OCI-LY7 (cell line): ENCODE measurements around the gene KLHL41. TPM values are rescaled to one million over a fixed set of nuclear protein-coding genes. Genes with fewer than 3 reads are reported as not detected.
"Not testable (repeated sequence)": the region's sequence is repeated elsewhere in the genome, so short reads cannot be mapped to it uniquely, and the experiment has no call there.

Source experiments
- BruUV-seq: library from RNA; stranded (reverse); fragments of 400-500 nt; replicated peaks from 2 replicates; lab custom pipeline; 2021; lab: Mats Ljungman, UMichigan
- CTCF ChIA-PET: fragments of 300-600 bp; sonication (Branson Sonifier 250); formaldehyde crosslinking; loops from one replicate; lab custom pipeline; 2022; ENCODE audit warnings: antibody characterized with exemption; ENCODE audit not compliant: unreplicated experiment; lab: Charles Lee
- POLR2A ChIA-PET: fragments of 300-600 bp; sonication (Branson Sonifier 250); formaldehyde crosslinking; loops from one replicate; lab custom pipeline; 2022; ENCODE audit warnings: antibody characterized with exemption; lab: Charles Lee
- DNase-seq: peaks from one replicate; pipeline ENCODE4 v3.0.0-alpha.2; 2015; ENCODE audit warnings: low spot score
- H2AFZ ChIP-seq: fragments of 200-600 bp; sonication (generic), shearing (Covaris generic); 2 replicates; pipeline ENCODE4 v1.6.1; 2014; ENCODE audit warnings: mild to moderate bottlenecking, antibody characterized with exemption, low read length, moderate library complexity
- H3K27ac ChIP-seq: fragments of 200-600 bp; sonication (generic); 2 replicates; pipeline ENCODE4 v1.5.1; 2014; ENCODE audit warnings: mixed run types, low read depth, mild to moderate bottlenecking, moderate library complexity, low read length, inconsistent platforms; ENCODE audit not compliant: poor library complexity, severe bottlenecking
- H3K36me3 ChIP-seq: fragments of 200-600 bp; sonication (generic); 2 replicates; pipeline ENCODE4 v1.6.1; 2014; ENCODE audit warnings: mild to moderate bottlenecking, antibody characterized with exemption, low read length, moderate library complexity, mixed read lengths; ENCODE audit not compliant: insufficient read depth
- H3K4me1 ChIP-seq: fragments of 200-600 bp; sonication (generic); 2 replicates; pipeline ENCODE4 v1.5.1; 2014; ENCODE audit warnings: mild to moderate bottlenecking, low read length; ENCODE audit not compliant: insufficient read depth, poor library complexity, severe bottlenecking
- H3K4me2 ChIP-seq: fragments of 200-600 bp; sonication (generic); 2 replicates; pipeline ENCODE4 v1.6.1; 2014; ENCODE audit warnings: mild to moderate bottlenecking, low read length
- H3K4me3 ChIP-seq: fragments of 200-600 bp; sonication (generic); 2 replicates; pipeline ENCODE4 v1.5.1; 2014; ENCODE audit warnings: mild to moderate bottlenecking, low read depth, low read length; ENCODE audit not compliant: poor library complexity, severe bottlenecking
- H3K79me2 ChIP-seq: fragments of 200-600 bp; sonication (generic); 2 replicates; pipeline ENCODE4 v1.6.1; 2016; ENCODE audit warnings: low read depth, mild to moderate bottlenecking, low read length, moderate library complexity, mixed read lengths; ENCODE audit not compliant: insufficient read depth
- H3K9me2 ChIP-seq: fragments of 200-600 bp; sonication (generic); 2 replicates; pipeline ENCODE4 v1.6.1; 2016; ENCODE audit warnings: mild to moderate bottlenecking, low read length, mixed read lengths; ENCODE audit not compliant: insufficient read depth
- H3K9me3 ChIP-seq: fragments of 200-600 bp; sonication (generic); 2 replicates; pipeline ENCODE4 v1.6.1; 2014; ENCODE audit warnings: mild to moderate bottlenecking, mixed run types, low read length, mixed read lengths
- H4K20me1 ChIP-seq: fragments of 200-600 bp; sonication (generic); 2 replicates; pipeline ENCODE4 v1.6.1; 2014; ENCODE audit warnings: mild to moderate bottlenecking, antibody characterized with exemption, low read length, moderate library complexity, mixed read lengths; ENCODE audit not compliant: insufficient read depth
- EZH2phosphoT487 ChIP-seq: fragments of 200-600 bp; sonication (generic); IDR thresholded peaks from 2 replicates; pipeline ENCODE4 v1.6.1; 2018; ENCODE audit warnings: low read depth, borderline replicate concordance, mild to moderate bottlenecking, mixed run types, antibody characterized with exemption, low read length, moderate library complexity, mixed read lengths
- intact Hi-C: fragments of 100-400 bp; cut with micrococcal nuclease; formaldehyde crosslinking; loops from one replicate; pipeline ENCODE4 v1.10.0; 2022; ENCODE audit not compliant: unreplicated experiment
- total RNA-seq, 2 experiments: library from RNA; depleted of rRNA in 1 of 2; stranded (reverse); fragments of >200 nt in 1 of 2; shearing (Covaris generic) in 1 of 2; gene quantifications; 2 replicates each; pipeline ENCODE4 v1.2.3, GENCODE V29; 2014 to 2022
- TF ChIP-seq, protein P1 (sequence below): fragments of 200-600 bp; sonication (generic); conservative IDR thresholded peaks from 2 replicates; pipeline ENCODE4 v1.5.1; 2014; ENCODE audit warnings: mild to moderate bottlenecking, antibody characterized with exemption, low read length, moderate library complexity, mixed read lengths

Gene KLHL41
- total RNA-seq, 2 experiments from 2014 or later = not detected

DNA sequence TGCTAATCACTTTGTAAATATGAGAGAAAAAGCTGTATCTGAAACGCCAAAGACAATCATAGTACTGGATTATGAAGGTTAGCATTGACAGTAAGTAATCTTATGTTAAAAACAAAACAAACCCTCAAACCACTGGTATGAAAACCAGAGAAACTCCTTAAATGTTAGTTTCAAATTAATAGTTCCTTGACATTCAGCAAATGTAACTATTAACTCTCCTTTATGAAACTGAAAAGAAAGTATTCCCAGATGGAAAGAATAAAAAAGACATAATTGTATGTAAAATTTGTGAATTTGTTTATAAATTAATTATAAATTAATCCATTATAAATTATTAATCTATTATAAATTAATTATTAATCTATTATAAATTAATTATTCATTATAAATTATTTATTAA lies 51.9 kb downstream of the KLHL41 start:
- TF ChIP-seq, protein P1, sequence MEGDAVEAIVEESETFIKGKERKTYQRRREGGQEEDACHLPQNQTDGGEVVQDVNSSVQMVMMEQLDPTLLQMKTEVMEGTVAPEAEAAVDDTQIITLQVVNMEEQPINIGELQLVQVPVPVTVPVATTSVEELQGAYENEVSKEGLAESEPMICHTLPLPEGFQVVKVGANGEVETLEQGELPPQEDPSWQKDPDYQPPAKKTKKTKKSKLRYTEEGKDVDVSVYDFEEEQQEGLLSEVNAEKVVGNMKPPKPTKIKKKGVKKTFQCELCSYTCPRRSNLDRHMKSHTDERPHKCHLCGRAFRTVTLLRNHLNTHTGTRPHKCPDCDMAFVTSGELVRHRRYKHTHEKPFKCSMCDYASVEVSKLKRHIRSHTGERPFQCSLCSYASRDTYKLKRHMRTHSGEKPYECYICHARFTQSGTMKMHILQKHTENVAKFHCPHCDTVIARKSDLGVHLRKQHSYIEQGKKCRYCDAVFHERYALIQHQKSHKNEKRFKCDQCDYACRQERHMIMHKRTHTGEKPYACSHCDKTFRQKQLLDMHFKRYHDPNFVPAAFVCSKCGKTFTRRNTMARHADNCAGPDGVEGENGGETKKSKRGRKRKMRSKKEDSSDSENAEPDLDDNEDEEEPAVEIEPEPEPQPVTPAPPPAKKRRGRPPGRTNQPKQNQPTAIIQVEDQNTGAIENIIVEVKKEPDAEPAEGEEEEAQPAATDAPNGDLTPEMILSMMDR = no peak
- no peaks in the 10 kb centered on the region for H3K4me1 ChIP-seq
- no peak overlapping the region for H3K4me2 ChIP-seq
- H3K79me2 ChIP-seq = peaks cover 3% of the 10 kb centered on the region; the same call in 1 of the 2 replicates
- no peak overlapping the region for H2AFZ ChIP-seq
- H3K36me3 ChIP-seq = peaks cover 68% of the 10 kb centered on the region
- H3K27ac ChIP-seq = no peak overlapping the region
- H4K20me1 ChIP-seq = no peaks in the 10 kb centered on the region
- CTCF ChIA-PET = no interaction called here
- peak; percentile 11 for DNase-seq
- H3K9me2 ChIP-seq = no peaks in the 10 kb centered on the region
- POLR2A ChIA-PET = interaction anchor here (0.6 kb wide), 1 partner anchor 119 kb away, joined by 3 read pairs; no protein-coding TSS in a partner anchor
- intact Hi-C loops = no loop called here
- H3K4me3 ChIP-seq = no peak overlapping the region
- no TSS peak for BruUV-seq
- no peaks in the 10 kb centered on the region for H3K9me3 ChIP-seq

DNA sequence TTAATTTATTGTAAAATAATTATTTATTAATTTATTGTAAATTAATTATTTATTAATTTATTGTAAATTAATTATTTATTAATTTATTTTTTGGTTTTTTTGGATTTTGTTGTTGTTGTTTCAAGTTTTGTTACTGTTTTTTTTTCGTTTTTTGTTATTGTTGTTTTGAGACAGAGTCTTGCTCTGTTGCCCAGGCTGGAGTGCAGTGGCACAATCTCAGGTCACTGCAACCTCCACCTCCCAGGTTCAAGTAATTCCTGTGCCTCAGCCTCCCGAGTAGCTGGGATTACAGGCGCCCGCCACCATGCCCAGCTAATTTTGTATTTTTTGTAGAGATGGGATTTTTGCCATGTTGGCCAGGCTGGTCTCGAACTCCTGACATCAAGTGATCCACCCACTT lies 52.6 kb downstream of the KLHL41 start:
- H4K20me1 ChIP-seq, H3K9me3 ChIP-seq, BruUV-seq, H3K79me2 ChIP-seq, H2AFZ ChIP-seq, H3K4me3 ChIP-seq, intact Hi-C loops, H3K4me2 ChIP-seq, H3K4me1 ChIP-seq, H3K27ac ChIP-seq, H3K9me2 ChIP-seq, DNase-seq: not testable (repeated sequence)
- ChIA-PET POLR2A (interaction anchor here (0.8 kb wide), 1 partner anchor 74 kb away, joined by 3 read pairs; no protein-coding TSS in a partner anchor), CTCF (interaction anchor here (1.0 kb wide), 1 partner anchor 34 kb away, joined by 3 read pairs; no protein-coding TSS in a partner anchor)
- H3K36me3 ChIP-seq = peaks cover 70% of the 10 kb centered on the region

DNA sequence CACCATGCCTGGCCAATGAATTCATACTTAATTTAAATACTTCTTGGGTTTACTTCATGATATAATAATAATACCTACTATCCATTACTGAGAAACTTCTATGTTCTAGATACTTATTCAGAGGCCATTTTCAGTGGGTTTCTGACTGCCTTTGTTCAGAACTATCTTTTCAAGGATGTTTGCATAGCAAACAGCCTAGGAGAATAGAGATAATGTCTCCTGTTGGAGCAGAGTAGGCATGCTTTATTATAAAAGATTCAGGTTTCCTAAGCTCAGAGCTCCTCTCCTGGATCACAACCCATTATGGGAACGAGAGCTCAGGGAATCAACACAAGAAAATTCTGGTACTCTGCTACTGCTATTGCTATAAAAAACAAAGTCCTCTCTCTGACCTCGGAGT lies 53.0 kb downstream of the KLHL41 start:
- Histone ChIP-seq H3K9me2 (no peaks in the 10 kb centered on the region), H3K4me2 (no peak overlapping the region), H3K4me3 (no peak overlapping the region), H4K20me1 (no peaks in the 10 kb centered on the region), H3K9me3 (no peaks in the 10 kb centered on the region), H2AFZ (no peak overlapping the region), H3K27ac (no peak overlapping the region), H3K79me2 (peaks cover 5% of the 10 kb centered on the region; the same call in 1 of the 2 replicates), H3K36me3 (peaks cover 73% of the 10 kb centered on the region), H3K4me1 (no peaks in the 10 kb centered on the region)
- no TSS peak for BruUV-seq
- DNase-seq = no peak
- CTCF ChIA-PET = interaction anchor here (1.0 kb wide), 1 partner anchor 35 kb away, joined by 3 read pairs; no protein-coding TSS in a partner anchor
- TF ChIP-seq, protein P1 = no peak
- TF ChIP-seq EZH2phosphoT487 = no peak
- intact Hi-C loops = no loop called here
- POLR2A ChIA-PET = interaction anchor here (0.8 kb wide), 1 partner anchor 75 kb away, joined by 3 read pairs; no protein-coding TSS in a partner anchor
